HEK293T (cell line): ENCODE data around the gene FNDC3A.

Source experiments
- CTCF ChIA-PET: fragments of 350-600 bp; formaldehyde crosslinking; extraction: SDS; loops from one replicate; lab custom pipeline; 2021; ENCODE audit warnings: antibody characterized with exemption, inconsistent platforms; lab: Yijun Ruan, JAX
- POLR2A ChIA-PET: fragments of 350-600 bp; formaldehyde crosslinking; extraction: SDS; loops from one replicate; lab custom pipeline; 2020; ENCODE audit warnings: antibody characterized with exemption, inconsistent platforms; lab: Yijun Ruan, JAX
- DNase-seq: peaks from one replicate; pipeline ENCODE4 v3.0.0; 2012; ENCODE audit warnings: mixed read lengths; ENCODE audit errors: extremely low spot score
- ARNT ChIP-seq: fragments of 450-650 bp; IDR thresholded peaks from 2 replicates; pipeline ENCODE4 v1.6.1; 2017; ENCODE audit warnings: mild to moderate bottlenecking
- BHLHE40 ChIP-seq: fragments of 450-650 bp; IDR thresholded peaks from 2 replicates; pipeline ENCODE4 v1.6.1; 2016; ENCODE audit warnings: mild to moderate bottlenecking, moderate library complexity, borderline replicate concordance
- CTBP1 ChIP-seq: fragments of 450-650 bp; IDR thresholded peaks from 2 replicates; pipeline ENCODE4 v1.6.1; 2016; ENCODE audit warnings: borderline replicate concordance
- ELF4 ChIP-seq: fragments of 450-650 bp; IDR thresholded peaks from 2 replicates; pipeline ENCODE4 v1.6.1; 2017; ENCODE audit warnings: antibody characterized with exemption
- FOXA1 ChIP-seq: fragments of 450-650 bp; IDR thresholded peaks from 2 replicates; pipeline ENCODE4 v1.6.1; 2016; ENCODE audit warnings: mild to moderate bottlenecking
- FOXK2 ChIP-seq: fragments of 450-650 bp; IDR thresholded peaks from 2 replicates; pipeline ENCODE4 v1.6.1; 2016; ENCODE audit warnings: mild to moderate bottlenecking
- FOXM1 ChIP-seq: fragments of 450-650 bp; IDR thresholded peaks from 2 replicates; pipeline ENCODE4 v1.6.1; 2017; ENCODE audit warnings: mild to moderate bottlenecking, borderline replicate concordance
- HDGF ChIP-seq: fragments of 450-650 bp; IDR thresholded peaks from 2 replicates; pipeline ENCODE4 v1.6.1; 2017; ENCODE audit warnings: antibody characterized with exemption, borderline replicate concordance
- L3MBTL2 ChIP-seq: fragments of 450-650 bp; conservative IDR thresholded peaks from 2 replicates; pipeline ENCODE4 v1.6.1; 2016; ENCODE audit warnings: mild to moderate bottlenecking
- LEF1 ChIP-seq: fragments of 450-650 bp; IDR thresholded peaks from 2 replicates; pipeline ENCODE4 v1.6.1; 2017; ENCODE audit warnings: mild to moderate bottlenecking, borderline replicate concordance
- NFRKB ChIP-seq: fragments of 450-650 bp; IDR thresholded peaks from 2 replicates; pipeline ENCODE4 v1.6.1; 2016; ENCODE audit warnings: mild to moderate bottlenecking, moderate library complexity
- PKNOX1 ChIP-seq: fragments of 450-650 bp; IDR thresholded peaks from 2 replicates; pipeline ENCODE4 v1.6.1; 2016
- SP1 ChIP-seq: fragments of 450-650 bp; IDR thresholded peaks from 2 replicates; pipeline ENCODE4 v1.6.1; 2017
- SUZ12 ChIP-seq: fragments of 450-650 bp; IDR thresholded peaks from 2 replicates; pipeline ENCODE4 v1.6.1; 2016; ENCODE audit warnings: mild to moderate bottlenecking
- TARDBP ChIP-seq: fragments of 450-650 bp; IDR thresholded peaks from 2 replicates; pipeline ENCODE4 v1.6.1; 2016
- ZNF384 ChIP-seq: fragments of 450-650 bp; IDR thresholded peaks from 2 replicates; pipeline ENCODE4 v1.6.1; 2016

FNDC3A gene

GRCh38 chr13:49240017-49240416 lies 264.3 kb downstream of the FNDC3A start:
- peak; percentile 35 for DNase-seq
- ChIA-PET POLR2A (no interaction called here), CTCF (interaction anchor here (0.8 to 1.0 kb wide), 2 partner anchors 12 to 39 kb away, joined by 3 to 5 read pairs; no protein-coding TSS in a partner anchor)
- TF ChIP-seq CTBP1 (no peak), LEF1 (no peak), SP1 (no peak), FOXM1 (no peak), FOXA1 (no peak), TARDBP (no peak), SUZ12 (no peak), ARNT (no peak), NFRKB (no peak), HDGF (no peak), PKNOX1 (no peak), L3MBTL2 (no peak), BHLHE40 (no peak), ZNF384 (no peak)

DNA sequence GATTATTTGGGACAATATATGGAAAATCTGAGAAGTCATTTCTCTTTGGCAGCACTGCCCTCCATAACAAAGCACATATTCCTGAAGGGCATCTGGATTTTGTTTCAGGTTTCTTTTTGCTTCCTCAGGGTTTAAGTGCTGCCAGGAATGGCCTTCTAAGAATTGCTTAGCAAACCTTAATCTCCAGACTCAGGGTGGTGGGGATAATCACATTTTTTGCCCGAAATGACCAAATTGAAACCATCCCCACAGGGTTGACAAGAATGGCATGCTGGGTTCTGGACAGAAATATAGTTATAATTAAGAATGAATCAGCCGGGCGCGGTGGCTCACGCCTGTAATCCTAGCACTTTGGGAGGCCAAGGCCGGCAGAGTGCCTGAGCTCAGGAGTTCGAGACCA lies 265.6 kb downstream of the FNDC3A start:
- POLR2A ChIA-PET = no interaction called here
- no peak for TF ChIP-seq ZNF384
- TF ChIP-seq CTBP1 = no peak
- no peak for TF ChIP-seq ARNT
- no peak for TF ChIP-seq FOXK2
- TF ChIP-seq SUZ12 = no peak
- no peak for TF ChIP-seq LEF1
- no peak for TF ChIP-seq HDGF
- TF ChIP-seq ELF4 = no peak
- TF ChIP-seq SP1 = no peak
- no peak for TF ChIP-seq BHLHE40
- no peak for TF ChIP-seq FOXA1
- TF ChIP-seq NFRKB = no peak
- no peak for TF ChIP-seq L3MBTL2
- no peak for TF ChIP-seq TARDBP
- TF ChIP-seq FOXM1 = no peak
- TF ChIP-seq PKNOX1 = no peak
- no peak for DNase-seq
- CTCF ChIA-PET = no interaction called here

- TF ChIP-seq ELF4 (no peak), NFRKB (no peak), LEF1 (no peak), HDGF (no peak), FOXM1 (no peak)
- no peak for DNase-seq
- ChIA-PET POLR2A (no interaction called here), CTCF (interaction anchor here (0.6 kb wide), 1 partner anchor 671 kb away, joined by 3 read pairs; no protein-coding TSS in a partner anchor)
These were observed 269.4 kb downstream of the FNDC3A start for GRCh38 chr13:49245101-49245500.

- DNase-seq = no peak
- TF ChIP-seq NFRKB = no peak
- peak; percentile 20; the same call in 1 of the 2 replicates for TF ChIP-seq L3MBTL2
- ChIA-PET POLR2A (interaction anchor here (0.8 to 2.3 kb wide), 5 partner anchors 10 to 427 kb away, joined by 3 to 15 read pairs (median 7); no protein-coding TSS in a partner anchor), CTCF (interaction anchor here (1.3 kb wide), 1 partner anchor 34 kb away, joined by 4 read pairs; no protein-coding TSS in a partner anchor)
These were observed 271.3 kb downstream of the FNDC3A start for GRCh38 chr13:49246850-49247642.

DNA sequence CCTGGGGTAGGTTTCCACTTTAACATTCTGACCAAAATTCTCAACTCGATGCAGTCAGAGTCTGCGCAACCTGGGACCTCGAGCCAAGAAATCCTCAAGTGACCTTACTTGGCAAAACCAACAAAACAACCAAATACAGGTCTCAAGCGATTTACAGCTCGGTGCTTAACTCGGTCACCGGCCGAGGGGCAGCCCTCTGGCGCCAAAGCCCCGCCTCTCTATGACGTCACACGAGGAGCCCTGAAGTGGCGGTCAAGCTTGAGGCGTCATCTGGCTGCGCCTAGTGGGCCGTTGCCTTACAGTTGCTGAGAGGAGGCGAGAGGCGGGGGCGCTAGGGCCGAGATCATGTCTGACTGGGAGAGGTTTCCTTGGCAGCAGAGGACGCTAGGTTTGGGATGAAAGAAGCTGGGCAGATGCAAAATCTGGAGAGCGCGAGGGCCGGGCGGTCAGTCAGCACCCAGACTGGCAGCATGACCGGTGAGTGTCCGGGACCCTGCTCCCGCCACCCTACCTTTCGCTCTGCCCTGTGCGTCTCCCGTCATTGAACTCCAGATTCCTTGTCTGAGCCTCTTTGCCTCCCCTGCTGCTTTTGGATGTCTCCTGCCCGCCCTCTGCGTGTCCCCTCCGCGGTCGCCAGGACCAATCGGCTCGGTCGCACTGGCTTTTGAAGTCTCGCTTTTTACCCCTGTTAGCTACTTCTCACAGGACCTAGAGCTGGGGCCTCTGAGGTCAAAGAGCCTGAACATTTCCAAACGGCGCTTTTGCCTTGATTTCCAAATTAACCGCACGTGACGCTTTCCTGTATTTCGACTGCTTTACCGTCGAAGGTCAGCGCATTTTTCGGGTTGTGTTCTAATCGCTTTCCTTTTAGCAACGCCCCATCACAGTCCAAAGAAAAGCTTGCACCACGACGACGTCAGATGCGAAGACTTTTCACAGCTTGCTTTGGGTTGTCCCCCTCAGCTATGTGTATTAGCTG lies 272.2 kb downstream of the FNDC3A start, which contains the start of gene CDADC1:
Gene CDADC1, plus strand, starts transcription at position 283 of the 979 bp plus-strand sequence. Its CDS starts 113 bp downstream, at position 396.
- ChIA-PET POLR2A (interaction anchor here (0.6 to 2.3 kb wide), 9 partner anchors 10 to 428 kb away, joined by 3 to 15 read pairs (median 4); no protein-coding TSS in a partner anchor), CTCF (interaction anchor here (0.6 to 1.3 kb wide), 3 partner anchors 18 to 33 kb away, joined by 3 to 4 read pairs (median 3); no protein-coding TSS in a partner anchor)
- peak; percentile 96 for DNase-seq
- no peak for TF ChIP-seq SP1
- peak; percentile 65 for TF ChIP-seq L3MBTL2
- TF ChIP-seq BHLHE40 = no peak

DNA sequence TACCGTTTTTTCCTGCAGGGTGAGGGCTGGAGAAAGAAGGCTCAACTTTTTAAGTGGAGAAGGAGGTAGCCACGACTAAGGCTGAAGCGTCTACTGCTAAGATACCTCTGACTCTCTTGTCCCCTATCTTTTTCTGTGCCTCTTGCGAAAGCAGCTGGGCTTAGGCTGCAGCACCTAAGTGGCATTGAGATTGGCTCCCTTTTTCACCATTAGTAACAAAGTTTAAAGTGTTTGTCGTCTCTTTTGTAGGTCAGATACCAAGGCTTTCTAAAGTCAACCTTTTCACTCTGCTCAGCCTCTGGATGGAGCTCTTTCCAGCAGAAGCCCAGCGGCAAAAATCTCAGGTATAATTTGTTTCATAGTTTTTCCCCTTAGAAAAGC lies 272.9 kb downstream of the FNDC3A start:
- ChIA-PET POLR2A (interaction anchor here (1.2 to 2.3 kb wide), 4 partner anchors 11 to 29 kb away, joined by 3 to 15 read pairs (median 7); no protein-coding TSS in a partner anchor), CTCF (interaction anchor here (1.0 kb wide), 1 partner anchor 17 kb away, joined by 3 read pairs; no protein-coding TSS in a partner anchor)
- DNase-seq = peak; percentile 15
- TF ChIP-seq ELF4 (no peak), NFRKB (no peak), FOXA1 (no peak), CTBP1 (no peak), L3MBTL2 (no peak), BHLHE40 (no peak), ARNT (no peak), SP1 (no peak), SUZ12 (no peak), LEF1 (no peak), FOXM1 (no peak), FOXK2 (no peak), ZNF384 (no peak), TARDBP (no peak), HDGF (no peak), PKNOX1 (no peak)
